NB4 (cell line): ENCODE results near the gene KATNBL1.

ENCODE experiments used
- DNase-seq: peaks from one replicate; pipeline ENCODE4 v3.0.0; 2010; ENCODE audit warnings: low read depth
- H3K4me3 ChIP-seq: one replicate; pipeline ENCODE4 v1.5.1; 2011; ENCODE audit warnings: mild to moderate bottlenecking, low read depth, low read length, moderate library complexity
- CTCF ChIP-seq: IDR thresholded peaks from one replicate; pipeline ENCODE4 v1.5.1; 2012; ENCODE audit warnings: low read depth, low read length
- MAX ChIP-seq: IDR thresholded peaks from 2 replicates; pipeline ENCODE4 v1.6.1; 2011; ENCODE audit warnings: low read depth, low read length
- MYC ChIP-seq: IDR thresholded peaks from 2 replicates; pipeline ENCODE4 v1.6.1; 2011; ENCODE audit warnings: low read depth, low read length
- POLR2A ChIP-seq: IDR thresholded peaks from 2 replicates; pipeline ENCODE4 v1.6.1; 2011; ENCODE audit warnings: mild to moderate bottlenecking; ENCODE audit not compliant: insufficient read length; ENCODE audit errors: extremely low read depth

Gene KATNBL1

GRCh38 chr15:34243226-34243625 lies 33.3 kb upstream of the KATNBL1 start:
- TF ChIP-seq POLR2A, result no peak
- no peak for TF ChIP-seq MAX
- TF ChIP-seq CTCF, result no peak
- no peak for TF ChIP-seq MYC
- DNase-seq, result no peak
- H3K4me3 ChIP-seq, result no peak overlapping the region

- no peak overlapping the region for H3K4me3 ChIP-seq
- TF ChIP-seq POLR2A, result no peak
- DNase-seq, result no peak
Measured at GRCh38 chr15:34242331-34242710, 32.4 kb upstream of the KATNBL1 start.

GRCh38 chr15:34241376-34242330 lies 31.8 kb upstream of the KATNBL1 start:
- DNase-seq, result peak; percentile 54
- TF ChIP-seq MYC (no peak), CTCF (peak; percentile 60)

GRCh38 chr15:34240537-34240936 lies 30.6 kb upstream of the KATNBL1 start:
- no peak overlapping the region for H3K4me3 ChIP-seq
- no peak for DNase-seq
- TF ChIP-seq POLR2A (no peak), MYC (no peak), MAX (no peak), CTCF (no peak)

More at GRCh38 chr15:34241376-34242330, 31.8 kb upstream of the KATNBL1 start:
- no peak overlapping the region for H3K4me3 ChIP-seq

GRCh38 chr15:34239151-34239808 lies 29.4 kb upstream of the KATNBL1 start:
- no peak overlapping the region for H3K4me3 ChIP-seq
- no peak for TF ChIP-seq CTCF
- no peak for TF ChIP-seq MAX
- no peak for TF ChIP-seq MYC
- no peak for DNase-seq

GRCh38 chr15:34233614-34234013 lies 23.7 kb upstream of the KATNBL1 start:
- H3K4me3 ChIP-seq, result no peak overlapping the region
- DNase-seq, result no peak
- TF ChIP-seq MAX (no peak), CTCF (no peak), MYC (no peak), POLR2A (no peak)
